ENCODE measurements around the gene CRTAC1. TPM values are rescaled to one million over a fixed set of nuclear protein-coding genes. Genes with fewer than 3 reads are reported as not detected.

CRTAC1 gene
- total and polyA plus RNA-seq, 4 donors = 0.14 to 0.33 (median 0.26) TPM

DNA sequence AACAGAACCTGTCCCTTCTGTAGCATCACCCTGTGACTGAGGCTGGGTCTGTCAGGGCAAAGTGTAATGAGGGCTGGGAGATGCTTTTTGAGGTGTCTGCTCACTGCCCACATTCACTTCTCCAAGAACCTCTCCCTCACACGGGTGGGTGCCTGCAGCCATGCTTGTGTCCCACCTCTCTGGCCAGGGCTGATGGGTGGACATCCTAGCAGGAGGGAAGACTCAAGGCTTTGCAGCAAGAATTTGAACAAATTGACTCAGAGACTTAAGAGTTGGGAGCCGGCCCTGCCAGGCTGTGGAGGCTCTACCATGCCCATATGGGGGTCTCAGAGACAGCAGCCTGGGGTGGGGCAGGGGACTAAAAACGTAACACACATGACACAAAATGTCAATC is 147.3 kb downstream of the CRTAC1 start:
- no peak for DNase-seq (ENCODE audit: low spot score)
- TF ChIP-seq, protein P1, sequence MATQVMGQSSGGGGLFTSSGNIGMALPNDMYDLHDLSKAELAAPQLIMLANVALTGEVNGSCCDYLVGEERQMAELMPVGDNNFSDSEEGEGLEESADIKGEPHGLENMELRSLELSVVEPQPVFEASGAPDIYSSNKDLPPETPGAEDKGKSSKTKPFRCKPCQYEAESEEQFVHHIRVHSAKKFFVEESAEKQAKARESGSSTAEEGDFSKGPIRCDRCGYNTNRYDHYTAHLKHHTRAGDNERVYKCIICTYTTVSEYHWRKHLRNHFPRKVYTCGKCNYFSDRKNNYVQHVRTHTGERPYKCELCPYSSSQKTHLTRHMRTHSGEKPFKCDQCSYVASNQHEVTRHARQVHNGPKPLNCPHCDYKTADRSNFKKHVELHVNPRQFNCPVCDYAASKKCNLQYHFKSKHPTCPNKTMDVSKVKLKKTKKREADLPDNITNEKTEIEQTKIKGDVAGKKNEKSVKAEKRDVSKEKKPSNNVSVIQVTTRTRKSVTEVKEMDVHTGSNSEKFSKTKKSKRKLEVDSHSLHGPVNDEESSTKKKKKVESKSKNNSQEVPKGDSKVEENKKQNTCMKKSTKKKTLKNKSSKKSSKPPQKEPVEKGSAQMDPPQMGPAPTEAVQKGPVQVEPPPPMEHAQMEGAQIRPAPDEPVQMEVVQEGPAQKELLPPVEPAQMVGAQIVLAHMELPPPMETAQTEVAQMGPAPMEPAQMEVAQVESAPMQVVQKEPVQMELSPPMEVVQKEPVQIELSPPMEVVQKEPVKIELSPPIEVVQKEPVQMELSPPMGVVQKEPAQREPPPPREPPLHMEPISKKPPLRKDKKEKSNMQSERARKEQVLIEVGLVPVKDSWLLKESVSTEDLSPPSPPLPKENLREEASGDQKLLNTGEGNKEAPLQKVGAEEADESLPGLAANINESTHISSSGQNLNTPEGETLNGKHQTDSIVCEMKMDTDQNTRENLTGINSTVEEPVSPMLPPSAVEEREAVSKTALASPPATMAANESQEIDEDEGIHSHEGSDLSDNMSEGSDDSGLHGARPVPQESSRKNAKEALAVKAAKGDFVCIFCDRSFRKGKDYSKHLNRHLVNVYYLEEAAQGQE (IDR thresholded peaks at IDR 0.05) = no peak
- TF ChIP-seq FOXA1 (IDR thresholded peaks at IDR 0.05) = no peak
- no peak for TF ChIP-seq EGR1 (IDR thresholded peaks at IDR 0.05; ENCODE audit: low read depth in 2 of 2)
- TF ChIP-seq YY1 (IDR thresholded peaks at IDR 0.05) = no peak
- TF ChIP-seq RXRA (IDR thresholded peaks at IDR 0.05) = no peak
- no peak for TF ChIP-seq SP1 (IDR thresholded peaks at IDR 0.05)
- TF ChIP-seq HNF4G (IDR thresholded peaks at IDR 0.05) = no peak
- TF ChIP-seq TAF1 (conservative IDR thresholded peaks at IDR 0.05) = no peak
- no peak for TF ChIP-seq FOXA2 (IDR thresholded peaks at IDR 0.05)
- no peak for TF ChIP-seq RAD21 (IDR thresholded peaks at IDR 0.05)
- TF ChIP-seq HNF4A (conservative IDR thresholded peaks at IDR 0.05) = no peak
- TF ChIP-seq, protein P2, sequence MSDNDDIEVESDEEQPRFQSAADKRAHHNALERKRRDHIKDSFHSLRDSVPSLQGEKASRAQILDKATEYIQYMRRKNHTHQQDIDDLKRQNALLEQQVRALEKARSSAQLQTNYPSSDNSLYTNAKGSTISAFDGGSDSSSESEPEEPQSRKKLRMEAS (IDR thresholded peaks at IDR 0.05) = no peak
- 67% methylated on average over 3 of the region's 3 CpGs for WGBS
- H3K27me3 ChIP-seq (ENCODE audit: control insufficient read depth in 4 of 4, insufficient read depth in 4 of 4, low read length in 3 of 4) = no peaks in the 10 kb centered on the region
- peaks cover 0 to 2% (median 0%) of the 10 kb centered on the region in 4 donors for H3K4me1 ChIP-seq (ENCODE audit: control insufficient read depth in 4 of 4, insufficient read depth in 4 of 4, low read length in 3 of 4)
- H3K4me3 ChIP-seq (ENCODE audit: low read depth in 1 of 3, low read length in 3 of 3) = no peak overlapping the region
- H3K9ac ChIP-seq (ENCODE audit: low read depth in 1 of 2, low read length in 2 of 2) = no peak overlapping the region
- no peaks in the 10 kb centered on the region for H3K36me3 ChIP-seq (ENCODE audit: control insufficient read depth in 4 of 4, insufficient read depth in 3 of 4, low read depth in 1 of 4, low read length in 3 of 4)
- H3K9me3 ChIP-seq (ENCODE audit: control insufficient read depth in 4 of 4, low read length in 3 of 4) = no peaks in the 10 kb centered on the region
- H3K27ac ChIP-seq (ENCODE audit: low read depth in 1 of 2, low read length in 2 of 2) = no peak overlapping the region

DNA sequence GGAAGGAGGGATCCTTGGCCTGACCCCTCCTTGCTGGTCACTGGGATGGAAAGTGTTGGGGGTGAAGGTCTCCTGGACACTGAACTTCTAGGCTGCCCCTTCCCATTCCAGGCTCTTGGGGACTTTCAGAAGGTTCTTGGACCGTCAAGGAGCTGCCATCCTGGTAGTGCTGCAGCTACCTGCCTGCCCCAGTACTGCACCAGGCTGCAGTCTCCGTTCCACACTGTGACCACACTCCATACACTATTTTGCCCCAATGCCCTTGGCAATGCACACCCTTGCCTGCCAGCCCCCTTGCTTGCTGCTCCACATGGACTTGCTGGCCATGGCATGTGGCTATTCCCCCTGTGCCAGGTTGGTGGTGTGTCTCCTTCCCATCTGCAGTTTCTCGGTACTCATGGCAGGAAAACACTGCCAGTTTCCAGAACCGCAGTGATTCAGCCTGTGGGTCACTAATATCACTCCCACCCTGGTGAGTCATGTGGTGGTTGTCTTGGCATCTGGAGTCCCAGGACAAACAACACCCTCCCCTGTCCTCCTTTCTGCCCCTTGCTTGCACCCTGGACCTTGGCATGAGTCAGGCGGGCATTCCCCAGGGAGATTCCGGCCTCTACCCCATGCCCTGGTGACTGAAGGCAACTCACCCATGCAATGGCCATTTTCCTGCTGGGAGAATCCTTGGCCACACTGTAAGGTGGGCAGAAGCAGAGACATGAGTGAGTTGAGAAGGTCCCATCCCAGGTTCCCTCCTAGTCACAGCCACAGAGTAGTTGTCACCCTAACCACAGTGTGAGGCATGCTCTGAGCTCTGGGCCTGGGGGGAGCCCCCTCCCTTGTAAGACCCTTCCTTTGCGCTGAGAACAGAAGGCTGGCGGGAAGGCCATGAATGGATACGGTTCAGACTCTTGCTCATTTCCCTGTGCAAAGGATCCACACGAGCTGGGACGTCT is 148.0 kb downstream of the CRTAC1 start:
- peaks cover 0 to 2% (median 0%) of the 10 kb centered on the region in 4 donors for H3K4me1 ChIP-seq (ENCODE audit: control insufficient read depth in 4 of 4, insufficient read depth in 4 of 4, low read length in 3 of 4)
- no peaks in the 10 kb centered on the region for H3K9me3 ChIP-seq (ENCODE audit: control insufficient read depth in 4 of 4, low read length in 3 of 4)
- H3K36me3 ChIP-seq (ENCODE audit: control insufficient read depth in 4 of 4, insufficient read depth in 3 of 4, low read depth in 1 of 4, low read length in 3 of 4) = no peaks in the 10 kb centered on the region
- 65% methylated on average over 11 of the region's 11 CpGs for WGBS
- no peak overlapping the region for H3K27ac ChIP-seq (ENCODE audit: low read depth in 1 of 2, low read length in 2 of 2)
- no peaks in the 10 kb centered on the region for H3K27me3 ChIP-seq (ENCODE audit: control insufficient read depth in 4 of 4, insufficient read depth in 4 of 4, low read length in 3 of 4)
- H3K9ac ChIP-seq (ENCODE audit: low read depth in 1 of 2, low read length in 2 of 2) = no peak overlapping the region
- H3K4me3 ChIP-seq (ENCODE audit: low read depth in 1 of 3, low read length in 3 of 3) = no peak overlapping the region
- no peak for DNase-seq (ENCODE audit: low spot score)
- TF ChIP-seq EGR1 (IDR thresholded peaks at IDR 0.05; ENCODE audit: low read depth in 2 of 2) = no peak
- TF ChIP-seq HNF4G (IDR thresholded peaks at IDR 0.05) = no peak
- TF ChIP-seq HNF4A (conservative IDR thresholded peaks at IDR 0.05) = peak in 1 of 2 donors; percentile 76
- no peak for TF ChIP-seq NR2F2 (IDR thresholded peaks at IDR 0.05)
- no peak for TF ChIP-seq RAD21 (IDR thresholded peaks at IDR 0.05)
- TF ChIP-seq, protein P3, sequence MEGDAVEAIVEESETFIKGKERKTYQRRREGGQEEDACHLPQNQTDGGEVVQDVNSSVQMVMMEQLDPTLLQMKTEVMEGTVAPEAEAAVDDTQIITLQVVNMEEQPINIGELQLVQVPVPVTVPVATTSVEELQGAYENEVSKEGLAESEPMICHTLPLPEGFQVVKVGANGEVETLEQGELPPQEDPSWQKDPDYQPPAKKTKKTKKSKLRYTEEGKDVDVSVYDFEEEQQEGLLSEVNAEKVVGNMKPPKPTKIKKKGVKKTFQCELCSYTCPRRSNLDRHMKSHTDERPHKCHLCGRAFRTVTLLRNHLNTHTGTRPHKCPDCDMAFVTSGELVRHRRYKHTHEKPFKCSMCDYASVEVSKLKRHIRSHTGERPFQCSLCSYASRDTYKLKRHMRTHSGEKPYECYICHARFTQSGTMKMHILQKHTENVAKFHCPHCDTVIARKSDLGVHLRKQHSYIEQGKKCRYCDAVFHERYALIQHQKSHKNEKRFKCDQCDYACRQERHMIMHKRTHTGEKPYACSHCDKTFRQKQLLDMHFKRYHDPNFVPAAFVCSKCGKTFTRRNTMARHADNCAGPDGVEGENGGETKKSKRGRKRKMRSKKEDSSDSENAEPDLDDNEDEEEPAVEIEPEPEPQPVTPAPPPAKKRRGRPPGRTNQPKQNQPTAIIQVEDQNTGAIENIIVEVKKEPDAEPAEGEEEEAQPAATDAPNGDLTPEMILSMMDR (IDR thresholded peaks at IDR 0.05; ENCODE audit: low read depth, low read length, missing input control) = no peak
- peak in 1 of 2 donors; percentile 66 for TF ChIP-seq RXRA (IDR thresholded peaks at IDR 0.05)
- TF ChIP-seq, protein P1 (IDR thresholded peaks at IDR 0.05) = no peak
- peak in 1 of 2 donors; percentile 85 for TF ChIP-seq JUND (IDR thresholded peaks at IDR 0.05)
- TF ChIP-seq FOXA1 (IDR thresholded peaks at IDR 0.05) = no peak

All from liver (tissue), 9 donors.